HepG2 (cell line): ENCODE measurements around the gene DIPK1B. TPM values are rescaled to one million over a fixed set of nuclear protein-coding genes. Genes with fewer than 3 reads are reported as not detected.

Experiments used
- ATAC-seq: fragments of 200-7000 bp; cut with Tn5 transposase; 3 replicates; pipeline ENCODE4 v1.9.1; 2020; ENCODE audit warnings: mild to moderate bottlenecking, moderate library complexity
- BruUV-seq: library from RNA; stranded (reverse); fragments of 400-500 nt; replicated peaks from 2 replicates; lab custom pipeline; 2021; lab: Mats Ljungman, UMichigan
- CTCF ChIA-PET: fragments of 300-600 bp; formaldehyde crosslinking; extraction: SDS; loops from one replicate; lab custom pipeline; 2021; ENCODE audit warnings: low total read pairs, inconsistent platforms, low intra/inter-chr PET ratio; lab: Yijun Ruan, JAX
- POLR2A ChIA-PET: fragments of 350-600 bp; sonication (Branson Sonifier 250); formaldehyde crosslinking; loops from one replicate; lab custom pipeline; 2020; ENCODE audit warnings: antibody characterized with exemption, inconsistent platforms; lab: Yijun Ruan, JAX
- DNase-seq: peaks from one replicate; pipeline ENCODE4 v3.0.0-alpha.2; 2015; ENCODE audit warnings: low spot score
- FAIRE-seq: peaks from 3 replicates; lab custom pipeline; 2011; peaks lifted over from hg19 to GRCh38; lab: Jason Lieb, UNC
- H2AFZ ChIP-seq: one replicate; pipeline ENCODE4 v1.6.1; 2011; ENCODE audit warnings: low read length, inconsistent platforms
- H3K27ac ChIP-seq: fragments of 300-600 bp; 3 replicates; pipeline ENCODE4 v1.8.0; 2011; ENCODE audit warnings: mixed run types, mild to moderate bottlenecking, mixed read lengths, low read length, inconsistent platforms; ENCODE audit not compliant: insufficient read depth; ENCODE audit errors: extremely low read length
- H3K27me3 ChIP-seq, 2 experiments: fragments of 200-600 bp in 1 of 2; 2 replicates in 1 of 2; 3 replicates in 1 of 2; pipeline versions ENCODE4 v1.6.0 to v1.8.0; 2011; ENCODE audit warnings: low read length in 2 of 2, mild to moderate bottlenecking in 2 of 2, moderate library complexity in 2 of 2, inconsistent platforms in 1 of 2; ENCODE audit not compliant: insufficient read depth in 2 of 2, control insufficient read depth in 1 of 2
- H3K36me3 ChIP-seq, 2 experiments: fragments of 200-600 bp in 1 of 2; replicated peaks in 1 of 2; 2 replicates in 1 of 2; 3 replicates in 1 of 2; pipeline versions ENCODE4 v1.5.1 to v1.8.0; 2011; ENCODE audit warnings: low read length in 2 of 2, inconsistent platforms in 1 of 2; ENCODE audit not compliant: insufficient read depth in 2 of 2, control insufficient read depth in 1 of 2
- H3K4me1 ChIP-seq: 2 replicates; pipeline ENCODE4 v1.5.1; 2012; ENCODE audit warnings: low read length, inconsistent platforms; ENCODE audit not compliant: insufficient read depth
- H3K4me2 ChIP-seq: 2 replicates; pipeline ENCODE4 v1.6.0; 2011; ENCODE audit warnings: low read depth, low read length, inconsistent platforms
- H3K4me3 ChIP-seq, 3 experiments: fragments of 200-600 bp in 1 of 3; sonication (generic), shearing (Covaris generic) in 1 of 3; replicated peaks in 1 of 3; 2 replicates each; pipeline ENCODE4 v1.5.1; 2011 to 2016; ENCODE audit warnings: low read length in 3 of 3, inconsistent platforms in 2 of 3, low read depth in 2 of 3, mild to moderate bottlenecking in 2 of 3, control low read depth in 1 of 3, mixed read lengths in 1 of 3; ENCODE audit not compliant: insufficient read depth in 1 of 3
- H3K79me2 ChIP-seq: one replicate; pipeline ENCODE4 v1.6.1; 2011; ENCODE audit warnings: low read length, inconsistent platforms; ENCODE audit not compliant: insufficient read depth
- H3K9ac ChIP-seq: 2 replicates; pipeline ENCODE4 v1.6.0; 2011; ENCODE audit warnings: mild to moderate bottlenecking, low read depth, low read length, inconsistent platforms; ENCODE audit not compliant: insufficient read depth
- H3K9me3 ChIP-seq: 2 replicates; pipeline ENCODE4 v1.5.1; 2012; ENCODE audit warnings: mild to moderate bottlenecking, low read length
- H4K20me1 ChIP-seq: 2 replicates; pipeline ENCODE4 v1.6.0; 2011; ENCODE audit warnings: inconsistent platforms, mild to moderate bottlenecking, low read length, moderate library complexity; ENCODE audit not compliant: insufficient read depth
- HMGA1 ChIP-seq: sonication (generic); formaldehyde crosslinking; conservative IDR thresholded peaks from 2 replicates; pipeline ENCODE4 v1.4.0; 2020; ENCODE audit warnings: missing genetic modification reagents
- PAF1 ChIP-seq: IDR thresholded peaks from 2 replicates; pipeline ENCODE4 v1.6.1; 2016; ENCODE audit warnings: missing genetic modification reagents, missing compliant biosample characterization
- PBX2 ChIP-seq: IDR thresholded peaks from 2 replicates; pipeline ENCODE4 v1.6.1; 2016; ENCODE audit warnings: control low read depth
- TP53 ChIP-seq: sonication (generic); formaldehyde crosslinking; conservative IDR thresholded peaks from 2 replicates; pipeline ENCODE4 v1.4.0; 2020; ENCODE audit warnings: missing genetic modification reagents
- ZBTB4 ChIP-seq: sonication (generic); formaldehyde crosslinking; IDR thresholded peaks from 2 replicates; pipeline ENCODE4 v1.4.0; 2020; ENCODE audit warnings: missing genetic modification reagents, mild to moderate bottlenecking, borderline replicate concordance
- WGBS: methylation state at CpG from one replicate; pipeline ENCODE4 v1.1.6; 2017; ENCODE audit warnings: low lambda C conversion rate; 5-methylcytosine and 5-hydroxymethylcytosine counted together
- in situ Hi-C: cut with HindIII; loops from 2 replicates; pipeline ENCODE4 v1.10.0; 2017; ENCODE audit warnings: low pct_unique_long_range_greater_than_20kb; ENCODE audit not compliant: extremely low pct_ligation_motif_present
- intact Hi-C: fragments of 100-400 bp; cut with micrococcal nuclease; formaldehyde crosslinking; loops from one replicate; pipeline ENCODE4 v1.10.0; 2022; ENCODE audit not compliant: unreplicated experiment
- polyA plus RNA-seq, 8 experiments: library from polyadenylated mRNA; depleted of rRNA in 3 of 8; stranded (reverse) in 7 of 8; unstranded in 1 of 8; fragments of >200 nt; fragmentation: Illumina TruSeq in 4 of 8; extraction: Trizol in 4 of 8; gene quantifications; 2 replicates each; pipeline versions ENCODE4 v1.2.1 to v1.2.3, GENCODE V29; 2011 to 2016; ENCODE audit warnings: low read depth in 4 of 8, missing spikeins in 1 of 8, mixed read lengths in 1 of 8; ENCODE audit not compliant: insufficient read depth in 1 of 8
- total RNA-seq, 5 experiments: library from RNA; depleted of rRNA; stranded (reverse); fragments of >200 nt; fragmentation: Illumina TruSeq; extraction: Trizol; gene quantifications; 2 replicates each; pipeline ENCODE4 v1.2.3, GENCODE V29; 2016; ENCODE audit warnings: low read depth in 1 of 5

DIPK1B gene
- total and polyA plus RNA-seq, 2 of the 13 experiments (the other 11 are each of a cell fraction or from before 2014, with no cell fraction given), result 0.18 to 3.9 TPM

- TF ChIP-seq ZBTB4 (CRISPR knock-in tag) (no peak), PAF1 (no peak)
Measured at GRCh38 chr9:136676297-136676794, 36.0 kb upstream of the DIPK1B start (continued).

- Histone ChIP-seq H3K9me3 (no peaks in the 10 kb centered on the region), H3K9ac (no peak overlapping the region), H3K4me1 (peaks cover 70% of the 10 kb centered on the region), H3K79me2 (no peaks in the 10 kb centered on the region), H4K20me1 (no peaks in the 10 kb centered on the region; the same call in 1 of the 2 replicates), H3K36me3 (no peaks in the 10 kb centered on the region), H3K4me2 (no peak overlapping the region), H3K4me3 (no peak overlapping the region), H3K27ac (no peak overlapping the region), H3K27me3 (0 out of 5 replicates have a peak, but pooled peaks cover 2 to 4% of the 10 kb centered on the region in 2 experiments), H2AFZ (no peak overlapping the region)
- no peak for ATAC-seq
- no peak for TF ChIP-seq HMGA1 (CRISPR knock-in tag)
- TF ChIP-seq TP53 (CRISPR knock-in tag), result no peak
- TF ChIP-seq PBX2 (CRISPR knock-in tag), result no peak
- FAIRE-seq, result no peak
- DNase-seq, result no peak
- 91% methylated on average over 33 of the region's 46 CpGs for WGBS
- intact Hi-C loops (no loop called here), in situ Hi-C loops (no loop called here)
- BruUV-seq, result no TSS peak
- ChIA-PET POLR2A (no interaction called here), CTCF (no interaction called here)
Measured at GRCh38 chr9:136676920-136677686, 35.3 kb upstream of the DIPK1B start.
